GM21528 (cell line): ENCODE measurements around the gene PRSS2.
"Not testable (repeated sequence)": the region's sequence is repeated elsewhere in the genome, so short reads cannot be mapped to it uniquely, and the experiment has no call there.

Experiments
- ATAC-seq: cut with Tn5 transposase; IDR thresholded peaks from one replicate; pipeline ENCODE4 v1.9.1; 2021; ENCODE audit warnings: mild to moderate bottlenecking, moderate library complexity; ENCODE audit not compliant: unreplicated experiment, low FRiP score

Gene PRSS2

DNA sequence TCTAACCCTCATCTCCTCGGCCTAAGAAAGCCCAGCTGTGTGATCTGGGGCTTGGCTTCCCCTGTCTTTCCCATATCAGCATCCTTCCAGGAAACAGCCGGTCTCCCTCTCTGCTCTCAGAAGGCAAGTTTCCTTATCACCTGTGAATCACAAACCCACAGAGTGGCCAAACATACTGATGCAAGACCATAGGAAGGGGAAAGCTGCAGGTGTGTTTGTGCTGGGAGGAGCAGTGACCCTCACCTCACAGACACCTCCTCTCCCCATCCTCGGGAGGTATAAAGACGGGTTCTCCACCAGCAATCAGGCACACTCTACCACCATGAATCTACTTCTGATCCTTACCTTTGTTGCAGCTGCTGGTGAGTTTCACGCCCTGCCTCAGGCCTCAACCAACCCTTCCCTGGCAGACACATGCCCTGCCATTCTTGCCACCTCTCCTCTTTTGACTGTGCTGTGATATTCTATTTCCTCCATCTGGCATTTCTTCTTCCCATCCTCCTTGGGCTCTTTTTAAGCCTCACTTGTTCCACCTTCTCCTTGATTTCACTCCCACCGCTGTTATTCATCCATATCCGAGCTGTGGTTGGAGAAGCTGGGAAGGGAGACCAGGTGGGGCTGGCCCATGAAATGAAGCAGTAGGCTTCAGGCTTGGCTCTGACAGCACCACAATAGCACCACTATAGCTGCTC lies at the start of gene PRSS2:
Gene PRSS2, plus strand, starts transcription at position 310 of the 692 bp plus-strand sequence. Its CDS starts 13 bp downstream, at position 323.
- peak; percentile 22 for ATAC-seq

DNA sequence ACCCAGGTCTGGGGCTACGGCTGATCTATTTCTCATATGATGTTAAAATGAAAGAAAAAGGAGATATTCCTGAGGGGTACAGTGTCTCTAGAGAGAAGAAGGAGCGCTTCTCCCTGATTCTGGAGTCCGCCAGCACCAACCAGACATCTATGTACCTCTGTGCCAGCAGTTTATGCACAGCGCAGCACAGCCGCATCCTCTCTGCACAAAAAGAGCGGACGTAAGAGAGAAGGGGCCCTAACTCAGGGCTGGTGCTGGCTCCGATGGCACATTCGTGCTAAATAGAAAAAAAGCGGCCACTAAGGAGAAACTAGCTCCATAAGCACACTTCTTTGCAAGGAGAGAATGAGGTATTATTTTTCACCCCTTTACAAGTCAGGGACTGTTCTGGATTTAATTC lies 49.8 kb upstream of the PRSS2 start:
- ATAC-seq: no peak

DNA sequence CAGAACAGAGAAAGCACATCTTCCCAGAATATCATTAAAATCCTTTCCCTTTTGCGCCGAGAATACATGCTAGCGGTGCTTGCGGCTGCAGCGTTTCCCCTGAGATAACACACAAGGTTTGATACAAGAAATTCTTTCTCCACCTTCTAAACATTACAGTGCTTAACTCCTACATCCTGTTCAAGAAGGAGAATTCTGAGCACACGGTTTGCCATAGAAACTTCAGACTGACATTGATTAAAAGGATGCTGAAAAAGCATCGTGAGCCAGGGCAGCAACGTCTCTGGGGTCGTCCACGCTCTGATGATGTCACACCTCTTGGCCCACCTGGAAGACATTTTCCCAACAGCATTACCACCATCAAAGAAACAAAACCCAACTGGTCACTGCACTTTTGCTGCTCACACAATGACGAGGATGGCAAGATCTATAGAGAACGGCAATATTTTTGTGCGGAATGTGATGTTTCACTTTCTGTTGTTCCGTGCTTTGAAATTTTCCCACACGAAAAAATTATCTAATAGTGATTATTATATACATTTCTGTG lies 48.4 kb upstream of the PRSS2 start:
- no peak for ATAC-seq

DNA sequence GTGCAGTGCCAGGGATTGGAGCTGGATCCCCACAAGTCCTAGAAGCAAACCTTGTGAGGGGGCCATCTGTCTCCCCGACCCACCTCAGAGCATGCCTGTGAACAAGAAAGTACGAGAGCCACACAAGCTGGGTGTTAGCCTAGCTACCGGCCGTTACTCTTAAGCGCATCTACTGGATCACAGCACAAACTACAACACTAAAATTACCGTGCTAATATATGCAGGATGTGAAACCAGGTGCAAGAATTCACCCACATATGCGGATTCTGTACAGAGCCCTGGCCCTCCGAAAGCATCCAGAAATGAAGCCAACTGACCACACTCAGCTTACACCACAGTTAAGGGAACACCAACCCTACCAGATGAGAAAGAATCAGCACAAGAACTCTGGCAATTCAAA lies 37.5 kb upstream of the PRSS2 start:
- no peak for ATAC-seq

DNA sequence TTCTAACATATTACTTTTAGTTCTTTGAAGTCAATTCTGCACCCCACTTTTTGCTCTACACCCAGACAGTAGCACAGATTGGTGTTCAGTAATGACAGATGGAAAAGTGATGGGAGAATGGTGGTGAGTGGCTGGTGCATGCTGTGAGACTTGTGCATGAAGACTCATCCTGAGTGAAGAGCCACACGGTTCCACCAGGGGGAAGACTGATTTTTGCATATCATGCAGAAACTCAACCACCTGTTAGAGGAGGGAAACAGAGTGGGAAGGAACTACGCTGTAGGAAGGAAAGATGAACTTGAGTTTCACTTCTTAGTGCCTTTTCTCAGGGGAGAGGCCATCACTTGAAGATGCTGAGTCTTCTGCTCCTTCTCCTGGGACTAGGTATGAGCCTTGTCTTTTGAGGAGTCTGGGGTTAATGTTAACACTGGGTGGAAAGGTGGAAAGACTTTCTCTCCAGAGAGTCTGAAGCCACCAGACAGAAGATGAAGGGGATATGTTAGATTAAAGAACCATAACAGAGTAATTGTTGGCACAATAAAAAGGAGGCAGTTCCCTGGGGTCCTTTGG lies 30.8 kb upstream of the PRSS2 start:
- ATAC-seq: peak; percentile 96

DNA sequence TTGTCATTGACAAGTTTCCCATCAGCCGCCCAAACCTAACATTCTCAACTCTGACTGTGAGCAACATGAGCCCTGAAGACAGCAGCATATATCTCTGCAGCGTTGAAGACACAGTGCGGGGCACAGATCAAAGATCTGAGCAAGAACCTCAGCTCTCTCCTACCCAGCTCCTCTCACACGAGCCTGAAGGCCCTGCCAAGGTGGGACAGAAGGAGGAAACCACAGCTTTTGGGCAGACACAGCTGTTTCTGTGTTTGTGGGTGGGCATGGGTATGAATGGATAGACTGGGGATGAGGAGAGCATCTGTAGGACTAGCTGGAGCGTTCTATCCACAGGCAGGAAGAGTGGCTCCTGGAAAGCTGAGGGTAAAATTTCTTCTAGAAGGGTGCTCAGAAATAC lies 30.0 kb upstream of the PRSS2 start:
- ATAC-seq: no peak

DNA sequence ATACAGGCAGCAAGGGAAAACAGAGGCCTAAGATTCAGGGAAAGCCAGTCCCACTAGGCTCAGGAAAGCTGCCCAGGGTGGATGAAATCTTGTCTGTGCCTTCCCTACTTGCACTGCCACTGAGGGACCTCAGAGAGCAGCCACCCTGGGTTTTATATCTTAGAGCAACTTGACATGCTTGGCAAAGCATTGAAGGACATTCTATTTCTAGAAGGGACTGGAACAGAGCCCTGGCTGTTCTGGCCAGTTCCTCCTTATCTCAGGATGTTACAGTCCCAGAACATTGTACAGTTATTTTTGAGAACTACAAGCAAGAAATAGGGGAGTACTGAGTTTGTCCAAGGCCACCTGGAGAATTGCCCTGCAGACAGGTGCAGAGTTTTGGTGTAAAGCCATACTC lies 28.8 kb upstream of the PRSS2 start:
- not testable (repeated sequence) for ATAC-seq

DNA sequence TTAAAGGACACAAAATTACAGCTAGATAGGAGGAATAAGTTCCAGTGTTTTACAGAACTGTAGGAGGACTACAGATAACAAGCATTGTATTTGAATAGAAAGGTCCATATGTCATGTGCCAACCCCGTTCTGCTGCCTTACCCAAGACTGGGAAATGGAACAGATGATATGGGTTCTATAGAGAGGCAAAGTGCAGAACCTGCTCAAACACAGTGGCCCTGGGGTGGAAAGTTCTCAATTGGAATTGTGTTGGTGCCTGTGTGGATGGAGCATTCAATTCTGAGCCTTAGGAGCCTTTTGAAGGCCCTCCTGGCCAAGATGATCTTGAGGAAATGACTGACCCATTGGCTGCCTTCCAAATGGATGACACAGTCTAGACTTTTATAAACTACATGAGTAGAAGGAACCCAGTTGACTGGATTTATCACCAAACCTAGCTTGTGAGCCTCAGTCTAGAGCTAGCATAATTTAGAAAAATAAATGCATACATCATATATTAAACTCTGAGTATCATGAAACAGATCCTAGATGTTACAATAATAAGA lies 25.6 kb upstream of the PRSS2 start:
- ATAC-seq: no peak

DNA sequence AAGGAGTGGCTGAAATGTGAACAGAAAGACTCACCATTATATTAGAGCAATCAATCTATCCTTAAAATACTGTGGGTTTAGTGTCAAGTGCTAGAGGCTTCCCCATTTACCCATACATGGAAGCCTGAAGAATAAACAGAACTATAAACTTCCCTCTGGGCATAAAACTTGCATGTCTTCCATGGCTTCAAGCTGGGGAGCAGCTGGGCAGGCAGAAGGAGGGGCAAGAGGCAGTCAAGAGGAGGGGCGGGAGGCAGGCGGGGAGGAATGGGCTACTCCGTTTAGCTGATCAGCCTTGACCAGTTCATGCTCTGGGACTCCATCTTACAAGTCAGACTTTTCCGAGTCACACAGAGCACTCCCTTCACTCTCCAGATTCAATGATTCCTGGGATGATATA lies 25.0 kb upstream of the PRSS2 start:
- no peak for ATAC-seq

DNA sequence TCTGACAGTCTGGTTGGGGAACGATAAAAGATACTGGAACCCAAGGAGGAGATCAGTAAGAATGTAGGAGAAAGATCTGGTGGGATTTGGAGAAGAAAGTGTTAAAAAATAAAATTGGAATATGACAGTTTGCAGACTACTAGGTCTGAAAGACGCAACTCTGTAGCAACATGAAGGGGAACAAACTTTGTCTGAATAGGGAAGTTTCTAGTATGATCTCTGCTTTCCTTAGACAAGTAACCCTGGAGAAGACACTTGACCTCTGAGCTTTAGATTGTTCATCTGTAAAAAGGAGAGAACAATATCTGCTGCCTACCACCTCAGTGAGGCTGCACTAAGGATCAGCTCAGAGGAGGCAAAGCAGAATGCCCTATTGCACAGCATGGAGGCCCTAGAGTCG lies 24.5 kb upstream of the PRSS2 start:
- no peak for ATAC-seq

DNA sequence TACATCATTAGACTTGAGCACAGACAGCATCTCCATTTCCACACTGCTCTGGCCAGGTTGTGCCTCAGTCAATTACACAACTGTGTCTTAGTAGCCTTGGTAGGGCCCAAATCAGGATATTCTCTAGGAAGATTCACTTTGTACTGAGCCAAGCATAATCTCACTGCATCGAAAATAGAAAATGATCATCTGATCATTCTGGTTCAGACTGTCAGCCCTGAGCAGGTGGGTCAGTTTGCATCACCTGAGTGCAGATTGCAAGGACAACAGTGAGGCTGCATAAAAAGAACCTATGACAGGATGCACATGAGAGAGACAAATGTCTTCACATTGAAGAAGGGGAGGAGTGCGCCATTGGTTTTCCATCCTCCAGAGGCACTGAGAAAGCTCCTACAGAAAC lies 22.4 kb upstream of the PRSS2 start:
- ATAC-seq: not testable (repeated sequence)

DNA sequence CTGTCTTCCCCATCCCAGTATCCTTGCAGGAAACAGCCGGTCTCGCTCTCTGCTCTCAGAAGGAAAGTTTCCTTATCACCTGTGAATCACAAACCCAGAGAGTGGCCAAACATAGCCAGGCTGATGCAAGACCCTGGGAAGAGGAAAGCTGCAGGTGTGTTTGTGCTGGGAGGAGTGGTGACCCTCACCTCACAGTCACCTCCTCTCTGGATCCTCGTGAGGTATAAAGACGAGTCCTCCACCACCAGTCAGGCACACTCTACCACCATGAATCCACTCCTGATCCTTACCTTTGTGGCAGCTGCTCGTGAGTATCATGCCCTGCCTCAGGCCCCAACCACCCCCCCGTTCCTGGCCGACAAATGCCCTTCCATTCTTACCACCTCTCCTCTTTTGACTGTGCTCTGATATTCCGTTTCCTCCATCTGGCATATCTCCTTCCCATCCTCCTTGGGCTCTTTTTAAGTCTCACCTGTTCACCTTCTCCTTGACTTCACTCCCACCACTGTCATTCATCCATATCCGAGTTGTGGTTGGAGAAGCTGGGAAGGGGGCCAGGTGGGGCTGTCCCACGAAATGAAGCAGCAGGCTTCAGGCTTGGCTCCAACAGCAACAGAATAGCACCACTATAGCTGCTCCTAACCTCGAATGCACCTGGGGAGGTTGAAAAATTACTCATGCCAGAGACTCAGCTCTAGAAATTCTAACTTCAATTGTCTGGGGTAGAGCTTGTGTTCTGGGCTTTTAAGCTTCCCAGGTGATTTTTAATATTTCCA lies 21.4 kb upstream of the PRSS2 start, which contains the start of gene PRSS1:
Gene PRSS1, plus strand, starts transcription at position 255 of the 776 bp plus-strand sequence. Its CDS starts 13 bp downstream, at position 268.
- ATAC-seq: no peak

DNA sequence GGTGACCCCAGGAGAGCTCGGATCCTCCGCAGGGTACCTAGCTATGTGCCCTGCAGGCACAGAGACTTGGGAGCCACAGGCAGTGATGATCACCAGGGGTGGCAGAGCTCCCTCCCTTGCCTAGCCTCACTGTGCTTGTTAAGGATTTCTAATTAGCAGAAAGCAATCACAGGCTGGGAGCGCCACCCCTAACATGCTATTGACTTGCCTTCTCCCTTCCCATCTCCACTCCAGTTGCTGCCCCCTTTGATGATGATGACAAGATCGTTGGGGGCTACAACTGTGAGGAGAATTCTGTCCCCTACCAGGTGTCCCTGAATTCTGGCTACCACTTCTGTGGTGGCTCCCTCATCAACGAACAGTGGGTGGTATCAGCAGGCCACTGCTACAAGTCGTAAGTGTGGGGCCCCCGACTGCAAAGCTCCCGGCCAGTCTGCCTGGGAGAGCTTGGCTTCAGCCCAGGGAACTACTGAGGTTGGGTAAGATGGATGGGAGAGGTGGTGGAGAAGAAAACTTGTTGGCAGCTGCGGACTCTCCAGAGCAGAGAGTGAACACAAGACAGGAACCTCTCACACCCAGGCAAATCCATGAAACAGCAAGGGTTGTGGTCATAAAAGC lies 20.3 kb upstream of the PRSS2 start:
- no peak for ATAC-seq

DNA sequence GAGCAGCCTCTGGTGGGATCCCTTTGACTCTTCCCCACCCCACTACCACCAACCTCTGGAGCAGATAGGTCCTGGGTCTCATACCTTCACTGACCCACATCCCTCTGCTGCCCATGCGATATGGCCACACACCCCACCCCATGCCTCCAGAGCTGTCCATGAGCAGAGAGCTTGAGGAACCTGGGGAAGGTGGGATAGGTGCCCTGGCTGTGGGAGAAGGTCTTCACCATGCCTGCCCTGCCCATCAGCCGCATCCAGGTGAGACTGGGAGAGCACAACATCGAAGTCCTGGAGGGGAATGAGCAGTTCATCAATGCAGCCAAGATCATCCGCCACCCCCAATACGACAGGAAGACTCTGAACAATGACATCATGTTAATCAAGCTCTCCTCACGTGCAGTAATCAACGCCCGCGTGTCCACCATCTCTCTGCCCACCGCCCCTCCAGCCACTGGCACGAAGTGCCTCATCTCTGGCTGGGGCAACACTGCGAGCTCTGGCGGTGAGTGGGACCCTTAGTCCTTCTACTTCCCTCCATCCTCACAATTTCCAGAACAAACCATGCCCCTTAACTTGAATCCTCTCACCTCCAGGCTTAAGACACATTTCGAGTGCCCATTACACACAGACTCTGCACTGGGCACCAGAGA lies 19.1 kb upstream of the PRSS2 start:
- not testable (repeated sequence) for ATAC-seq

DNA sequence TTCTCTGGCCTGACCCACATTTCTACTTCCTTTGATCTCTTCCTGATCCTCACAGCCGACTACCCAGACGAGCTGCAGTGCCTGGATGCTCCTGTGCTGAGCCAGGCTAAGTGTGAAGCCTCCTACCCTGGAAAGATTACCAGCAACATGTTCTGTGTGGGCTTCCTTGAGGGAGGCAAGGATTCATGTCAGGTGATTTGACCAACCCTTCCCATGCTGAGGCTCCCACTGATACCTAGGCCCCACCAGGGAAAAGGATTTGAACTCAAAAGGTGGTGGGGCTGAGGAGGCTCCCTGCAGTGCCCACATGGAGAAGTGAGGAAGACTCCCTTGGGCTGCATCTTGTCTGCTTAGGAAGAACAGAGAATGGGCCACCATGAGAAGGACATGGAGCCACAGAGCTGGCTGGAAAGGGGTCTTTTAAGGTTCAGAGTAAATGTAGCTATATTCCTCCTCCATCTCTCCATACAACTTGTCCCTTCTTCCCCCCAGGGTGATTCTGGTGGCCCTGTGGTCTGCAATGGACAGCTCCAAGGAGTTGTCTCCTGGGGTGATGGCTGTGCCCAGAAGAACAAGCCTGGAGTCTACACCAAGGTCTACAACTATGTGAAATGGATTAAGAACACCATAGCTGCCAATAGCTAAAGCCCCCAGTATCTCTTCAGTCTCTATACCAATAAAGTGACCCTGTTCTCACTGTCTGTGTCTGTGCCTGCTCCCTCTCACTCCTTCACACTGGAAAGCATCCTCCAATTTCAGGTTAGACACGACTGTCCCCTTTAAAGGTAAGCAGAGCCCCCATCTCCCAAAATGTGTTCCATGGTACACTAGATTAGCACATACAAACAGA lies 18.2 kb upstream of the PRSS2 start:
- ATAC-seq: no peak

DNA sequence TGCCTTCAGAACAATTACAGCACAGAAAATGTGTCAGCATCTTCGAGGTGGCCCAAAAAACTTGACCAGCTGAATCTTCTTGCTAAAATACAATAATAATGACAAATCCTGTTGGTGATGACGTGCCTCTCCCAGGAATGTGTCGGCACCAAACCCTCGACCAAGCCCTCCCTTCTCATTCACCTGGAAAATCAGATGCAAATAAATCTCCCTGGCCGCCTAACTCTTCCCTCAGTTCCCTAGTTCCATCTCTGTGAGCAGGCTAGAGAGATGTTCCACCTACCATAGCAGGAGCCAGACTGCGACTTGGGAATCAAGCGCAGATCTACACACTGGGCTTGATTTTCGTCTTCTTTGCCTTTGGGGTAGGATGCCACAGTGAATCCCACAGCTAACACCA lies 17.4 kb upstream of the PRSS2 start:
- no peak for ATAC-seq

DNA sequence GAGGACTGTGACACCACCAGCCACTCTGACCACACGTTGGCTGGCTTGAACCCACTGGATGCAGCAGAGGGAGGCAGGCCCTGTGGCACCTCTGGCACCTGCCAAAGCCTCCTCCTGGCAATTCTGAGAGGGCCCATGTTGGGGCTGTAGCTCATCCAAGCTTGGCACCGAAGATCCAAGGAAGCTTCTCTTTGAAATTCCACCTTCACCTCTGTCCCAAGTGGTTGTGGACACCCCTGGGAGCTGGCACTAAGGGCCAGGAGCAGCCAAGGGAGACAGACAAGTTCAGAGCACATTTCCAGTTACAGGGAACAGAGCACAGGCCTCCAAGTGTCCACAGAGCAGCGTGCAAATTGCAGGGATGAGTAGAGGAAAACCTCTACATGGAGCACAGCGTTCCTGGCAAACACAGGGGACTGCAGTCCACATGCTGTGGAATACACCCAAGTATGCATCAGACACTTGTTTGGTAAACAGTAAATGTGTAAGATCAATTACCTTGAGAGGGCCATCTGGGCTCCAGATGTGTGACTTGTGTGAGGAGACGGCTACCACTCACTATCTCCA lies 16.8 kb upstream of the PRSS2 start:
- ATAC-seq: not testable (repeated sequence)

DNA sequence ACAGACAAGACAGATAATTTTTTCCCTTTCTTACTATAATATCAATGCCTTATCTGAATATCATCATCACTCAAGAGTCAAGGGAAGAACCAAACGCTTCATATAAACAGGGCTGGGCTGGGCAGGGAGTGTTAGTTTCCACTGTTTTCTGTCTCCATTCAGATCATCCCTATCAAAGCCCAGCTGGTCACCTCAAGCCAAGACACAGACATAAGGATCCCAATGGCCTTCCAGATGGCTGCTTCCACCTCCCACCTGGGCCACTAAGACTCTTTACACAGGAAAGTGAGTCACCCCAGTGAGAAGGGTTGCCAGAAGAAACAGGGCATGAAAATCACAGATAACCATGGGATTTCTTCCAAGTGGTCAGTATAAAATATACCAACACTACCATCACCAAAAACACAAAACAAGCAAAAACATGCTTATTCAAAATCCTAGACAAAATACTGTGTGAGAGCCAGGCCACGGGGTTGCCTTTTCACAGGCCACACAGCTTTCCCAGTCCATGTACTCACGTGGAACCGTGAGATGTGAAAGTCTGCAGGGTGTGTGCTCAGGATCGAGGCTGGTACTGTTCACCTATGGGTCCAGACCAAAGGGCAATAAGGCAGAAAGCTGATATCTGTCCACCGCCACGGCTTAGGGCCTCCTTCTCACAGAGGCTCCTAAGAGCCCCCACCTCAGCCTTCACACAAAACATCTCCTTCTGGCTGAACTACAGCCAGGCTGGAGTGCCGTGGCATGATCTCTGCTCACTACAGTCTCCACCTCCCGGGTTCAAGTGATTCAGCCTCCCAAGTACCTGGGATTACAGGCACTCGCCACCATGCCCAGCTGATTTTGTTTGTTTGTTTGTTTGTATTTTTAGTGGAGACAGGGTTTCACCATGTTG lies 15.8 kb upstream of the PRSS2 start:
- no peak for ATAC-seq
